Lung (tissue), 12 donors: Measurements from ENCODE around the gene PHF12. TPM values are rescaled to one million over a fixed set of nuclear protein-coding genes. Genes with fewer than 3 reads are reported as not detected.

Experiments used
- ATAC-seq: fragments of 200-7000 bp; cut with Tn5 transposase; one replicate; pipeline ENCODE4 v1.9.1; 2020; ENCODE audit warnings: moderate number of reproducible peaks; ENCODE audit not compliant: insufficient read depth, low FRiP score
- DNase-seq, 3 donors: peaks; one replicate each; pipeline ENCODE4 v3.0.0-alpha.2; 2013 to 2017
- H3K27ac ChIP-seq, 2 donors: one replicate each; pipeline ENCODE4 v1.5.1; 2013; ENCODE audit warnings: mild to moderate bottlenecking in 2 of 2, moderate library complexity in 2 of 2, control low read depth in 1 of 2, inconsistent platforms in 1 of 2, low read depth in 1 of 2, low read length in 1 of 2
- H3K27me3 ChIP-seq, 3 donors: one replicate each; pipeline ENCODE4 v1.5.1; 2013; ENCODE audit warnings: low read length in 2 of 3; ENCODE audit not compliant: control insufficient read depth in 3 of 3, insufficient read depth in 3 of 3
- H3K36me3 ChIP-seq, 4 donors: one replicate each; pipeline ENCODE4 v1.5.1; 2013; ENCODE audit warnings: low read length in 4 of 4, mild to moderate bottlenecking in 1 of 4, moderate library complexity in 1 of 4; ENCODE audit not compliant: control insufficient read depth in 4 of 4, insufficient read depth in 4 of 4
- H3K4me1 ChIP-seq, 5 donors: one replicate each; pipeline ENCODE4 v1.5.1; 2013; ENCODE audit warnings: low read length in 5 of 5, mild to moderate bottlenecking in 2 of 5, moderate library complexity in 1 of 5; ENCODE audit not compliant: control insufficient read depth in 5 of 5, insufficient read depth in 5 of 5
- H3K4me3 ChIP-seq: one replicate; pipeline ENCODE4 v1.5.1; 2013; ENCODE audit warnings: mild to moderate bottlenecking, control low read depth, moderate library complexity
- H3K9ac ChIP-seq, 2 donors: one replicate each; pipeline ENCODE4 v1.5.1; 2013; ENCODE audit warnings: low read length in 2 of 2, control low read depth in 1 of 2; ENCODE audit not compliant: insufficient read depth in 1 of 2
- H3K9me3 ChIP-seq, 4 donors: one replicate each; pipeline ENCODE4 v1.5.1; 2013; ENCODE audit warnings: low read length in 3 of 4, mild to moderate bottlenecking in 1 of 4, moderate library complexity in 1 of 4; ENCODE audit not compliant: control insufficient read depth in 4 of 4, insufficient read depth in 3 of 4
- CTCF ChIP-seq: IDR thresholded peaks from 2 replicates; pipeline ENCODE4 v1.5.1; 2012; ENCODE audit warnings: mild to moderate bottlenecking; ENCODE audit errors: control extremely low read depth, extremely low read depth
- WGBS, 2 donors: extraction: QIAGEN DNeasy Blood & Tissue Kit; methylation state at CpG; one replicate each; pipeline ENCODE4 v1.1.7; 2013; 5-methylcytosine and 5-hydroxymethylcytosine counted together
- polyA plus RNA-seq, 2 donors: library from polyadenylated mRNA; stranded (reverse); fragments of 200-250 nt; gene quantifications; one replicate each; pipeline ENCODE4 v1.2.1, GENCODE V29; 2013
- total RNA-seq, 2 donors: library from RNA; depleted of rRNA in 1 of 2; stranded (reverse); fragments of >200 nt in 1 of 2; gene quantifications; one replicate each; pipeline ENCODE4 v1.2.1, GENCODE V29; 2014 to 2021
- donor health status: control.
- donor health status: control.
- donor health status: Bipolar disorder and iron deficiency.
- donor health status: healthy.
- donor health status: DM: yes; HTN: yes; CAD: no.

The PHF12 gene
- total and polyA plus RNA-seq, 4 donors: 12.6 to 59.1 (median 37.3) TPM

- no peak for ATAC-seq
- H3K27ac ChIP-seq: no peak overlapping the region
- 87 to 92% methylated on average over 4 of the region's 4 CpGs for WGBS, 2 donors
Measured at GRCh38 chr17:28944343-28944742, 7.0 kb downstream of the PHF12 start.

GRCh38 chr17:28942925-28943324 lies 8.4 kb downstream of the PHF12 start:
- Histone ChIP-seq H3K4me1 (peaks cover under 1 to 56% (median 19%) of the 10 kb centered on the region in 5 donors), H3K9me3 (no peaks in the 10 kb centered on the region), H3K4me3 (no peak overlapping the region), H3K36me3 (peaks cover 0 to 8% (median 2%) of the 10 kb centered on the region in 4 donors), H3K27ac (no peak overlapping the region), H3K27me3 (no peaks in the 10 kb centered on the region), H3K9ac (no peak overlapping the region)
- WGBS, 2 donors: 90 to 92% methylated on average over 2 of the region's 2 CpGs
- no peak for ATAC-seq
- no peak for DNase-seq
- TF ChIP-seq CTCF: no peak

More at GRCh38 chr17:28944343-28944742, 7.0 kb downstream of the PHF12 start:
- peaks cover 0 to 7% (median 2%) of the 10 kb centered on the region in 4 donors for H3K36me3 ChIP-seq
- TF ChIP-seq CTCF: no peak
- no peak overlapping the region for H3K4me3 ChIP-seq
- peaks cover 0 to 51% (median 21%) of the 10 kb centered on the region in 5 donors for H3K4me1 ChIP-seq
- no peak for DNase-seq
- H3K27me3 ChIP-seq: no peaks in the 10 kb centered on the region
- H3K9me3 ChIP-seq: no peaks in the 10 kb centered on the region
- H3K9ac ChIP-seq: no peak overlapping the region

GRCh38 chr17:28941251-28941650 lies 10.1 kb downstream of the PHF12 start:
- Histone ChIP-seq H3K36me3 (peaks cover 0 to 4% (median 1%) of the 10 kb centered on the region in 4 donors), H3K9me3 (no peaks in the 10 kb centered on the region), H3K9ac (no peak overlapping the region), H3K4me1 (peaks cover 8 to 66% (median 14%) of the 10 kb centered on the region in 5 donors), H3K27me3 (no peaks in the 10 kb centered on the region), H3K4me3 (no peak overlapping the region), H3K27ac (no peak overlapping the region)
- TF ChIP-seq CTCF: no peak
- WGBS, 2 donors: 96 to 98% methylated on average over 1 of the region's 1 CpG
- DNase-seq (no peak), ATAC-seq (no peak)

GRCh38 chr17:28940675-28941074 lies 10.6 kb downstream of the PHF12 start:
- WGBS, 2 donors: 49 to 54% methylated on average over 3 of the region's 3 CpGs
- Histone ChIP-seq H3K4me1 (peaks cover 5 to 63% (median 14%) of the 10 kb centered on the region in 5 donors), H3K4me3 (no peak overlapping the region), H3K9ac (no peak overlapping the region), H3K27me3 (no peaks in the 10 kb centered on the region), H3K36me3 (peaks cover 0 to 4% (median 1%) of the 10 kb centered on the region in 4 donors), H3K27ac (peak overlapping the region in 1 of 2 donors; percentile 54), H3K9me3 (no peaks in the 10 kb centered on the region)
- DNase-seq (no peak), ATAC-seq (no peak)
- no peak for TF ChIP-seq CTCF
